Mesodermal cell (in vitro differentiated cells): ENCODE results near the gene AGBL1.

ENCODE experiments used
- H3K27ac ChIP-seq: 2 replicates; pipeline ENCODE4 v1.7.0; 2013; ENCODE audit warnings: mild to moderate bottlenecking, low read depth, low read length, moderate library complexity; ENCODE audit not compliant: severe bottlenecking
- H3K36me3 ChIP-seq: 2 replicates; pipeline ENCODE4 v1.7.1; 2013; ENCODE audit warnings: mild to moderate bottlenecking, low read length, moderate library complexity; ENCODE audit not compliant: control insufficient read depth, insufficient read depth
- H3K4me1 ChIP-seq: one replicate; pipeline ENCODE4 v1.7.1; 2013; ENCODE audit warnings: mild to moderate bottlenecking, low read length; ENCODE audit not compliant: insufficient read depth, control insufficient read depth, poor library complexity, severe bottlenecking
- H3K4me3 ChIP-seq: 2 replicates; pipeline ENCODE4 v1.7.0; 2013; ENCODE audit warnings: low read length, control low read depth, mild to moderate bottlenecking; ENCODE audit not compliant: insufficient read depth, poor library complexity, severe bottlenecking; ENCODE audit errors: extremely low read depth
- H3K9me3 ChIP-seq: 2 replicates; pipeline ENCODE4 v1.7.1; 2013; ENCODE audit warnings: mild to moderate bottlenecking, low read length, moderate library complexity; ENCODE audit not compliant: control insufficient read depth
- WGBS, 2 experiments: methylation state at CpG; one replicate each; pipeline ENCODE4 v1.1.5; 2013; ENCODE audit warnings: missing lambda C conversion rate in 2 of 2; ENCODE audit not compliant: insufficient coverage in 2 of 2; 5-methylcytosine and 5-hydroxymethylcytosine counted together

The AGBL1 gene

DNA sequence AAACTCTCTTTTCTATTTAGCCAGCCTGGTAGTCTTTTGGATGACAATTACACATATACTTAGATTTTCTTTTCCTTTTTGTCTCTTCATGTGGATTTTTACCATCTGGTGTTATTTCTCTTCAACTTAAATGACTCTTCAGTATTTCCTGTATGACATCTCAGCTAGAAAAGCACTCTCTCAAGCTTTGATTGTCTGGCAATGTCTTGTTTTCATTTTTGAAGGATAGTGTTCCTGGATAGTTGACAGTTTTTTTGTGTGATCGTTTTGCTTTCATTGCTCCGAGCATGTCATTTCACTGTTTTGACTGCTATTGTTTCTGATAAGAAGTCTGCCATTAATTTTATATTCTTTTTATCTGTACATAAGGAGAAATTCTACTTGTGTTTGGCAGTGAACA, 766.4 kb downstream of the AGBL1 start:
- no peaks in the 10 kb centered on the region for H3K4me1 ChIP-seq
- H3K36me3 ChIP-seq: no peaks in the 10 kb centered on the region
- no peak overlapping the region for H3K27ac ChIP-seq
- no peaks in the 10 kb centered on the region for H3K9me3 ChIP-seq
- H3K4me3 ChIP-seq: no peak overlapping the region
- no CpG with 5 or more reads among the region's 2 CpGs for WGBS, 2 experiments

DNA sequence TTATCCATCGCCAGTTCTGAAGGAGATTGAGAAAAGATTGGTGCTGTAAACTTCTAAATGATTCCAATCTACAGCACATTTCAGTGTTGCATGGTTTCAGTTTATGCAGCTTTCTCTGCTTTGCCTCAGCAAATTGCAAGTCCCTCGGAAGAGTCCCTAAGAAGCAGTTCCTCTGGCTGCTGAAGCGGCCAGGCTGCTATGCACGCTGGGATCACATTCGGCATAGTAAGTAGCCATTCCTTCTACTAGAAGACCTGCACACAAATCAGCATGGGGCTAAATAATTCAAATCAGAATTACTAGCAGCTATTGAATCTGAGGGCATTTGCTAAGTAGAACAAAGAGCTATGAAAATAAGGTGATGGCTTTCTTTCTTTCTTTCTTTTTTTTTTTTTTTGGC, 769.5 kb downstream of the AGBL1 start:
- no peak overlapping the region for H3K4me3 ChIP-seq
- H3K36me3 ChIP-seq: no peaks in the 10 kb centered on the region
- H3K27ac ChIP-seq: no peak overlapping the region
- no peaks in the 10 kb centered on the region for H3K9me3 ChIP-seq
- WGBS, 2 experiments: 93 to 94% methylated on average over 3 to 4 of the region's 5 CpGs
- H3K4me1 ChIP-seq: peaks cover 2% of the 10 kb centered on the region

DNA sequence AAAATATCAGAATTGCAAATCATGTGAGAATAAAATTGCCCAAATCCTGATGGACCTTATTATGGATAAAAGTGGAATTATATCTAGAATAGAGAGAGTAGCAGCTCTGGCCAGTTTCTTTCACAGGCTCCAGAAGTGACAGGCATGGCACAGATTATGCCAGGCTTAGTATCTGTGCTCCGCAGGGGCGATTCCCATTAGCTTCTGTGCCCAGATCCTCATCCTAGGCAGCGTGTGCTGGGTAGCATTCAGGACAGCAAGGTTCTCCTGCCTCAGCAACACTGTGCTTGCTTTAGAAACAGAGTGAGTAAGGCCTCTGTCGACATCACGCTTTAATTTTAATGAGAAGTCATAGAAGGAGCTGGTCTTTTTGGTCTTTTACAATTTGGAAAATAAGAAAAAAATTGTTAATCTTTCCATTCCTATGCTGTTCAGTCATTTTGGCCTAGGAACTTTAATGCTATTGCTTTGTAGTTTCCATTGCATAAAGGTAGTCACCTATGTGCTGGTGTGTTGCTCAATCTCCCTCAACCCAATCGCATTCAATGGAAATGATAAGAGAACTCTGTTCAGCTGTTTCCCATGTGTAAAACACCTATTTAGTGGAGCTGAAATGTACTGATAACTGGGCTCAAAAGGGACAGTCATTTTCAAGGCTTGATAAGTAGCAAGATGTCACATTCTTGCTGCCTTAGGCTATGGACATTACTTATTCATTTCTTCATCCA, 770.1 kb downstream of the AGBL1 start:
- Histone ChIP-seq H3K36me3 (no peaks in the 10 kb centered on the region), H3K9me3 (no peaks in the 10 kb centered on the region), H3K4me1 (peaks cover 2% of the 10 kb centered on the region), H3K27ac (no peak overlapping the region), H3K4me3 (no peak overlapping the region)
- WGBS, 2 experiments: 87 to 99% methylated on average over 3 to 5 of the region's 6 CpGs

DNA sequence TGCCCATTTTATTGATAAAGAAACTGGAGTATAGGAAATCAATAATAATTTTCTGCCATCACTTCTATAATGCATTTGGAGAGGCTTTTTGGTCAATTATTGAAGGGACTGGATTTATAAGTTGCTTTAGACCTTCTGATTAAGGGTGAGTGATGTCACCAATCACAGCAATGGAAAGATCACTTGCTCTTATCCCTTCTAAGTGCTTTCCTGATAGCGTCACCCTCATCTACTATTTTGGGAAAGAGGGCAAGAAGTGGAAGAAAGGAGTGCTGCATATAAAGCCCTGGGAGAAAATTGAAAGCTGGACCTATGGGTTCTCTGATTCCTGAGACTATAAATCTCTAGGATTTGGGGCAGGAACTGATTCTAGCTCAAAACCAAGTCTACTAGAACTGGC, 771.3 kb downstream of the AGBL1 start:
- H3K27ac ChIP-seq: no peak overlapping the region
- peaks cover 2% of the 10 kb centered on the region for H3K4me1 ChIP-seq
- no peaks in the 10 kb centered on the region for H3K9me3 ChIP-seq
- no peaks in the 10 kb centered on the region for H3K36me3 ChIP-seq
- no peak overlapping the region for H3K4me3 ChIP-seq
- WGBS, 2 experiments: no CpG with 5 or more reads among the region's 1 CpG

DNA sequence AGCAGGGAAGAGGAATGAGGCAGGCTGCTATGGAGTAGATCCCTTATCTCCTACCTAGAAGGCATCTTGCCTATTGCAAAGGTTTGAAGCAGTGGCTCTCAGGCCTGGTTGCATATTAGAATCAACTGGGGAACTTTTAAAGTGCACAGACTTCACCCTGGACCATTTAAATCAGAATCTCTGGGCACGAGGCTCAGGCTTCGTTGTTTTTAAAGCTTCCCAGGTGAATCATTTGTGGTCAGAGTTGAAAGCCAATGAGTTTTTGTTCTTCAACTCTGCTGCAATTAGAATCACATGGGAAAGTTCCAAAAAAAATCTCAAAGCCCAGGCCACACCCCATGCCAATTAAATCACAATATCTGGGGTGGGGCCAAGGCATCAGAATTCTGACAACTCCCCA, 773.1 kb downstream of the AGBL1 start:
- Histone ChIP-seq H3K27ac (no peak overlapping the region), H3K9me3 (no peaks in the 10 kb centered on the region), H3K4me3 (no peak overlapping the region), H3K4me1 (peaks cover 7% of the 10 kb centered on the region), H3K36me3 (no peaks in the 10 kb centered on the region)
- 72 to 91% methylated on average over 2 of the region's 2 CpGs for WGBS, 2 experiments

DNA sequence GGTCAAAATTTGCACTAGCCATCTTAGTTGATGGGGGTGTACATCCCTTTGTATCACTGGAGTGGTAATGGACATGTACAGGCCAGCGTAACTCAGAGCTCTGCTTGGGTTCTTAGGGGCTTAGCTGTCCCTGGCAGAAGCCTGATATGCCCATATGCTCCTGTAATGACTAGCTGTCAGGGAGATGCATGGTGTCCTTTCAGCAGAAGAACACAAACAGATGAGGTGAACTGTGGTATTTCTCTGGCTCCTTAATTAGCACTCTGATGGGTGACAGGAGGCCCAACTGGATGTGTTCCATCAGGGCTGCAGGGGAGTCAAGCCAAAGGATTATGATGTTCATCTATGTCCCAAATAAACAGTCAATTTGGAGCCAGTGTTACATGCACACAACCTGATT, 774.5 kb downstream of the AGBL1 start:
- Histone ChIP-seq H3K36me3 (no peaks in the 10 kb centered on the region), H3K27ac (no peak overlapping the region), H3K9me3 (no peaks in the 10 kb centered on the region), H3K4me3 (no peak overlapping the region), H3K4me1 (peaks cover 7% of the 10 kb centered on the region)
- WGBS, 2 experiments: 100% methylated on average over 1 of the region's 1 CpG; no CpG with 5 or more reads in 1 of the 2 experiments

DNA sequence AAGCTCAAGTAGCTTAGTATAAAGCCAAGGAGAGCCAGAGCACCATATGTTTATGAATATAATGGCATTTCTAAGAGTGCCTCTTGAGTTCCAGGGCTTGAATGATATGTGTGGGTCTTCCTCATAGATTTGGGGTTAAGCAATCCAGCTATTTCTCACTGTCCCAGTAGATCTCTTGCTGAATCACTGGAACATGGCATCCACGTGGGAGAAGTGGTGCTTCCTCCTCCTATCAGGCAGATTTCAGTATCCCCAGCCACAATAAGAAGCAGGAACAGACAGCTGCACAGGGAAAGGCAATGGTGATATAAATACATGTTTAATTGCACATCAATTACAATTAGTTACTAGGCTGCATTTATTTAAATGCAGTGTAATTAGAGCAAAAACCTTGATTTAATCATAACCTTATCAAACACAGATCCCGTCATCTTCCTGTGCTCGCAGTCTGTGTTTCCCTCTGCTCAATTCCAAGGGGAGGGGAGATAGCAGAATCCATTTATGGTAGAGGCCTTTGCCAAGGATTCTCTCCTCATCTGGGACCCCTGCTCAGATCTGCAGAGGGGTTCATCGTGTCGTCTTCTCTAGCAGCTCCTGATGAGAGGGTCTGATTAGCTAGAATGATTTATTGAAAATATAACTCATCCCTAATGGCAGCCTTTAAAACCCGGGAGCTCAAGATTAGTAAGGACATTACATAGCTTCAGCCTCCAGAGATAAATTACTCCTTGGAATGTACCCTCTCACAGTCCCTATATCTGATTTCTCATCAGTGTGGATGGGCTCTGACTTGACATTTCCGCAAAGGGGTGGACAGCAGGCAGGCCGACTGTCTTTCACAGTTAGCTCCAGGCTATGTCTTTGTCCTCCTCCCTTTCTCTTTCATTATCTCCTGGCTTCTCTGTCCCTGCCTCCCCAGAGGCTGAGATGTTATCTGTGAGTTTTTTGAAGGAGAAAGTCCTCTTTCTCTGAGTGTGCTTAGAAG, 775.9 kb downstream of the AGBL1 start:
- Histone ChIP-seq H3K27ac (peak overlapping the region; percentile 10), H3K4me1 (peaks cover 7% of the 10 kb centered on the region), H3K4me3 (no peak overlapping the region), H3K9me3 (no peaks in the 10 kb centered on the region), H3K36me3 (no peaks in the 10 kb centered on the region)
- WGBS, 2 experiments: 53 to 100% methylated on average over 2 of the region's 8 CpGs

DNA sequence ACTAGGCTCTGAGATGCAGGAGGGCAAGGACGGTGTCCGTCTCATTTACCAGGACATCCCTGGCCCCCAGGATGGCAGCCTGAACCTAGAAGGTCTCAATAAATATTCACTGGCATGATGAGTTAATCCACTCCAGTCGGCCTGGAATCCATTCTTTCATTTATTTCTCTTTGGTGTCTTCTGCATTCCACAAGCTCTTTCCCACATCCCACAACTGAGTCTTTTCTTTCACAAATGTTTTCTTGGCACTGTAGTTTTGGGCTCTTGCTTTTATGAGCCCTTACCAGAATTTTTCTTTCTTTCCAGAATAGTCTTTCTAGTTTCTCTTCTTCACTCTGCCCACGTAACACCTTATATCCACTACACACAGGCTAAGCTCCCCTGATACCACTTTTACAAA, 778.0 kb downstream of the AGBL1 start:
- 98 to 99% methylated on average over 3 to 4 of the region's 4 CpGs for WGBS, 2 experiments
- peaks cover 6% of the 10 kb centered on the region for H3K4me1 ChIP-seq
- H3K27ac ChIP-seq: no peak overlapping the region
- H3K4me3 ChIP-seq: no peak overlapping the region
- H3K36me3 ChIP-seq: no peaks in the 10 kb centered on the region
- no peaks in the 10 kb centered on the region for H3K9me3 ChIP-seq

DNA sequence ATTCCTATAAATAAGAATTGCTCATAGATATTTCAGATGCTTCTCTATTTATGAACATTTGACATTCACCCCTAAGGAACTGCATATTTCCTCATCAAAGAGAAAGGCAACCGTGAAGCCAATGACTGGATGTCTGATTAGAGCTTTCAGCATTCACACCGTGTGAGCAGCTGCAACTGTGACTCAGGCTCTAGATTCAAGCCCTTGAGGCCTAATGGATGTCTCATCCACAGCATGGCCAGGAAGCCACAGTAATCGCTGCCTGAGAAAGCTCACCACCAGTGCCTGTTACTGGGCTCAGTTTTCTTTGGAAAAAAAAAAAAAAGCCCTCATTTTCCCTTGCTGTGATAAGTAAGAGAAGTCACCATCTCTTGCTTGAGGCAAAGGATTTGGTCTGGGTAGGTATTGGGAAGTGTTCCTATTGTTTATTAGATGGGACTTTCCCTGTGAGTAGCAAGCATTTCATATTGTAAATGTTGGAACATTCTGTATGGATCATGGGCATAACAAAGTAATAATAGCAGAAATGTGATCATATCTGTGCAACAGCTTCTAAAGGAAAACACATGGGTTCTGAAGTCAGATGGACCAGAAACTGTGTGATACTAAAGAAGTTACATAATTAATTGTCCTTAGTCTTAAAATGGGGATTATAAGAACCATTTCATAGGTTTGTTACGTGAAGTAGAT, 783.7 kb downstream of the AGBL1 start:
- 54 to 61% methylated on average over 3 of the region's 4 CpGs for WGBS, 2 experiments
- no peak overlapping the region for H3K27ac ChIP-seq
- no peak overlapping the region for H3K4me3 ChIP-seq
- H3K9me3 ChIP-seq: no peaks in the 10 kb centered on the region
- peaks cover 13% of the 10 kb centered on the region for H3K4me1 ChIP-seq
- H3K36me3 ChIP-seq: no peaks in the 10 kb centered on the region

DNA sequence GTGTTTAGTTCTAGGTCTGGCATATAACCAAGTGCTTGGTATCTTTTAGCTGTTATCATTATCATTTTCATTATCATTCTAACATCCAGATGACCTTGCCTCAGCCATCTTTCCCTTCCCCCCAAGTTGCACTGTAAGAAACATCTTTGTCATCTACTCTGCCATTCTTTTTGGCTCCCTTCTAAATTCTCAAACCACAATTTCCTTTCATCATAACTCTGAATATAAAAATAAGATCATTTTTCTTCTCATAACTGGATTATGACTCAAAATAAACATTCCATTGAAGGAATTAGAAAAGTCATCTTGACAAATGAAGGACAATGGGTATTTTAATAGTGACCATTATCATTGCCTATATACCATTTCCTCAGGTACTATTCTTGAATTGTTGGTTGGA, 786.2 kb downstream of the AGBL1 start:
- Histone ChIP-seq H3K4me3 (no peak overlapping the region), H3K9me3 (no peaks in the 10 kb centered on the region), H3K36me3 (no peaks in the 10 kb centered on the region), H3K27ac (no peak overlapping the region), H3K4me1 (peaks cover 15% of the 10 kb centered on the region)
